RWPE2 (cell line): ENCODE results near the gene RABAC1.

Source experiments
- ATAC-seq: fragments of 200-7000 bp; cut with Tn5 transposase; 3 replicates; pipeline ENCODE4 v1.9.1; 2021; ENCODE audit warnings: low read depth
- DNase-seq: peaks from one replicate; pipeline ENCODE4 v3.0.0-alpha.2; 2020; ENCODE audit warnings: low spot score
- H3K27ac ChIP-seq: fragments of 450-650 bp; 2 replicates; pipeline ENCODE4 v1.5.1; 2017; ENCODE audit warnings: mild to moderate bottlenecking; ENCODE audit not compliant: poor library complexity, severe bottlenecking
- H3K27me3 ChIP-seq: fragments of 250-450 bp; sonication (Bioruptor Pico); 2 replicates; pipeline ENCODE4 v1.5.1; 2021; ENCODE audit warnings: mild to moderate bottlenecking, moderate library complexity; ENCODE audit not compliant: insufficient read depth, poor library complexity, severe bottlenecking
- H3K36me3 ChIP-seq: fragments of 250-450 bp; sonication (Bioruptor Pico); 2 replicates; pipeline ENCODE4 v1.5.1; 2020; ENCODE audit warnings: low read depth, mild to moderate bottlenecking, moderate library complexity
- H3K4me1 ChIP-seq: fragments of 250-450 bp; sonication (Bioruptor Pico); 2 replicates; pipeline ENCODE4 v1.5.1; 2021; ENCODE audit warnings: mild to moderate bottlenecking, moderate library complexity; ENCODE audit not compliant: insufficient read depth, poor library complexity, severe bottlenecking
- H3K4me3 ChIP-seq: fragments of 250-450 bp; sonication (Bioruptor Pico); 2 replicates; pipeline ENCODE4 v1.5.1; 2021; ENCODE audit warnings: mild to moderate bottlenecking, moderate library complexity; ENCODE audit not compliant: severe bottlenecking
- H3K9me3 ChIP-seq: fragments of 250-450 bp; sonication (Bioruptor Pico); 2 replicates; pipeline ENCODE4 v1.5.1; 2021; ENCODE audit warnings: mild to moderate bottlenecking, moderate library complexity; ENCODE audit not compliant: severe bottlenecking
- TF ChIP-seq, protein P1 (sequence below): fragments of 450-650 bp; IDR thresholded peaks from one replicate; pipeline ENCODE4 v1.5.1; 2017; ENCODE audit warnings: mild to moderate bottlenecking, moderate library complexity; ENCODE audit not compliant: poor library complexity, severe bottlenecking

The RABAC1 gene

DNA sequence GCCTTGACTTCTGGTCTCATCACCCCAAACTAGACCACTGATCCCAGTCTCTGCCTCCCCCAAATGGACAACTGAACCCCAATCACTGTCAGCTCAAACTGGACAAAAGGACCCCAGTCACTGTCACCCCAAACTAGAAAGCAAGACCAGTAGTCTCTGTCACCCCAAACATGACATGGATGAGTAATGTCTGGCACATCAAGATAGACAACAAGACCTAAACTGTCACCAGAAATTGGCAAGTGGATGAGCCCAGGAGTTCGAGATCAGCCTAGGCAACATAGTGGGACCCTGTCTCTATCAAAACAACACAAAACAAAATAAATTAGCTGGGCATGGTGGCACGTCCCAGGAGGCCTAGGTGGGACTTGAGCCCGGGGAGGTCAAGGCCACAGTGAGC lies 12.0 kb downstream of the RABAC1 start:
- DNase-seq: no peak
- Histone ChIP-seq H3K27me3 (no peaks in the 10 kb centered on the region), H3K36me3 (no peaks in the 10 kb centered on the region), H3K4me1 (no peaks in the 10 kb centered on the region), H3K9me3 (no peaks in the 10 kb centered on the region), H3K27ac (no peak overlapping the region), H3K4me3 (no peak overlapping the region)
- no peak for ATAC-seq
- TF ChIP-seq, protein P1, sequence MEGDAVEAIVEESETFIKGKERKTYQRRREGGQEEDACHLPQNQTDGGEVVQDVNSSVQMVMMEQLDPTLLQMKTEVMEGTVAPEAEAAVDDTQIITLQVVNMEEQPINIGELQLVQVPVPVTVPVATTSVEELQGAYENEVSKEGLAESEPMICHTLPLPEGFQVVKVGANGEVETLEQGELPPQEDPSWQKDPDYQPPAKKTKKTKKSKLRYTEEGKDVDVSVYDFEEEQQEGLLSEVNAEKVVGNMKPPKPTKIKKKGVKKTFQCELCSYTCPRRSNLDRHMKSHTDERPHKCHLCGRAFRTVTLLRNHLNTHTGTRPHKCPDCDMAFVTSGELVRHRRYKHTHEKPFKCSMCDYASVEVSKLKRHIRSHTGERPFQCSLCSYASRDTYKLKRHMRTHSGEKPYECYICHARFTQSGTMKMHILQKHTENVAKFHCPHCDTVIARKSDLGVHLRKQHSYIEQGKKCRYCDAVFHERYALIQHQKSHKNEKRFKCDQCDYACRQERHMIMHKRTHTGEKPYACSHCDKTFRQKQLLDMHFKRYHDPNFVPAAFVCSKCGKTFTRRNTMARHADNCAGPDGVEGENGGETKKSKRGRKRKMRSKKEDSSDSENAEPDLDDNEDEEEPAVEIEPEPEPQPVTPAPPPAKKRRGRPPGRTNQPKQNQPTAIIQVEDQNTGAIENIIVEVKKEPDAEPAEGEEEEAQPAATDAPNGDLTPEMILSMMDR: no peak

DNA sequence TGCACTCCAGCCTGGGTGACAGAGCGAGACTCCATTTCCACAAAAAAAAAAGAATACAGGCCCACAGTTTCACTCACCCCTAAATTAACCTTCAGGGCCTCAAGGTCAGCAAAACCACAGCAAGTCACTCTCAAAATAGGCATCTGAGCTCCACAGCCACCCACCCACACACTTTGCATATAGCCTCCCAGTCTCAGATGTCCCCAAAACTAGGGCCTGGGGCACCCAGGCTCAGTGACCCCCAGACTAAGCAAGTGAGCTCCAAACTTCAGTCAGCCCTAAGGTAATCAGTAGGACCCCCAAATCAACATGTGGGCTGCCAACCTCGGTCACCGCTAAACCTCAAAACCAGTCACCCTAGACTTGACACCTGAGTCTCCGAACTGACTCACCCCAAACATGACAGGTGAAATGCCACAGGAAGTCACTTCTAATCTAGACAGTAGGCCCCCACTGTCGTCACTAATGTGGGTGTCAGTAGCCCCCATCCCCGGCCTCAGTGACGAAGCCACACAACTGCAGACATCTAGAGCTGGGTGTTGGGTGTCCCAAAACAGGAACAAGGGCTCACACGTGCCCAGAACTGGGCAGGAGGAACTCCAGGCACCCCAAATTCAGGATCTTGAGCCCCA lies 13.9 kb downstream of the RABAC1 start:
- TF ChIP-seq, protein P1: no peak
- H3K4me1 ChIP-seq: no peaks in the 10 kb centered on the region
- H3K27ac ChIP-seq: no peak overlapping the region
- no peaks in the 10 kb centered on the region for H3K36me3 ChIP-seq
- DNase-seq (no peak), ATAC-seq (no peak)
- no peaks in the 10 kb centered on the region for H3K9me3 ChIP-seq
- no peak overlapping the region for H3K4me3 ChIP-seq
- H3K27me3 ChIP-seq: no peaks in the 10 kb centered on the region

DNA sequence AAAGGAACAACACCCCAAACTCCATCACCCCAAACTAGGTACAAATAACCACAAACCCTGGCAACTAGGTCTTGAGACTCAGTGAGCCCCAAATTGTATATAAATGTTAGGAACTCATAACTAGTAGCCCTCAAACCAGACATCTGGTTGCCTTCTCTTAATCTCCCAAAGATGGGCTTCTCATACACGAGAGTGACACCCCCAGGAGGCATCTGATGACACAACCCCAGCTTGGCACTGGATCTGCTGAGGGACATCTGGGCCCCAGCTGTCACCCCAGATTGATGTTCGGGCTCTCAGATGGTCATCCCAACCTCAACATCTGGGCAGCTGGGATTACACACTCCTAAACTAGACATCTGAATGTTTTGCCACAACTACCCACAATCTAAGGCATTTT lies 14.8 kb downstream of the RABAC1 start:
- H3K27me3 ChIP-seq: no peaks in the 10 kb centered on the region
- TF ChIP-seq, protein P1: no peak
- no peak overlapping the region for H3K27ac ChIP-seq
- H3K9me3 ChIP-seq: no peaks in the 10 kb centered on the region
- no peak overlapping the region for H3K4me3 ChIP-seq
- DNase-seq (no peak), ATAC-seq (no peak)
- no peaks in the 10 kb centered on the region for H3K4me1 ChIP-seq
- H3K36me3 ChIP-seq: no peaks in the 10 kb centered on the region

DNA sequence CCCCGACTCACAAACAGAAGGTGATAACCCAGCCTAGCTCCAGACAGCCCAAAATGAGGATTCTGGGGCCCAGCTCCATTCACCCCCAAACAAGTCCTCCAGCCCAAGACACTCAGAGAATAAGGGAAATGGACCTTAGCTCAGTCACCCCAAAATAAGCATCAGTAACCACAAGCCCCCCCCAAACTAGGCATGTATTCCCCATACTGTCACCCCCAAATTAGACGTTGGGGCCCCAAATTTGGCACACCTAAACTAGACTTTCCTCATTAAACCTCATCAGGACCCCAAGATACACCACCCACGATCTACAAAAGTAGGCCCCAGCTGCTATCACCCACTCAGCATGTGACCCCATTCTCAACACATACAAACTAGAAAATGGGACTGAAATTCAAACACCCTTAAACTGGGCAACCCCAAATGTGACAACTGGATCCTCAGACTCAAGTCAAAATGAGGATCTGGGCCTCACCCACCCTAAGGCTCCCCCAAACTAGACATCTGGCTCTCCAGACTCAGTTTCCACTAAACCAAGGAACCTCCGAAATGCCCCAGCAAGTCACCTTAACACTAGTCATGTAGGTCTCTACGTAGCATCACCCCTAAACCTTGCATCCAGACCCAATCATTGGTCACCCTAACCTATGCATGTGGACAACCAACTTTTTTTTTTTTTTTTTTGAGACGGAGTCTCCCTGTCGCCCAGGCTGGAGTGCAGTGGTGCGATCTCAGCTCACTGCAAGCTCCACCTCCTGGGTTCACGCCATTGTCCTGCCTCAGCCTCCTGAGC lies 17.5 kb downstream of the RABAC1 start:
- Histone ChIP-seq H3K4me1 (no peaks in the 10 kb centered on the region), H3K9me3 (no peaks in the 10 kb centered on the region), H3K36me3 (no peaks in the 10 kb centered on the region), H3K4me3 (no peak overlapping the region), H3K27me3 (no peaks in the 10 kb centered on the region), H3K27ac (no peak overlapping the region)
- TF ChIP-seq, protein P1: no peak
- DNase-seq (no peak), ATAC-seq (no peak)
